GM18519 (cell line): ENCODE data around the gene DNM1L.
"Not testable (repeated sequence)": the region's sequence is repeated elsewhere in the genome, so short reads cannot be mapped to it uniquely, and the experiment has no call there.

Experiments used
- ATAC-seq: cut with Tn5 transposase; IDR thresholded peaks from one replicate; pipeline ENCODE4 v1.9.1; 2021; ENCODE audit warnings: mild to moderate bottlenecking, moderate library complexity; ENCODE audit not compliant: unreplicated experiment, low FRiP score

DNM1L gene

DNA sequence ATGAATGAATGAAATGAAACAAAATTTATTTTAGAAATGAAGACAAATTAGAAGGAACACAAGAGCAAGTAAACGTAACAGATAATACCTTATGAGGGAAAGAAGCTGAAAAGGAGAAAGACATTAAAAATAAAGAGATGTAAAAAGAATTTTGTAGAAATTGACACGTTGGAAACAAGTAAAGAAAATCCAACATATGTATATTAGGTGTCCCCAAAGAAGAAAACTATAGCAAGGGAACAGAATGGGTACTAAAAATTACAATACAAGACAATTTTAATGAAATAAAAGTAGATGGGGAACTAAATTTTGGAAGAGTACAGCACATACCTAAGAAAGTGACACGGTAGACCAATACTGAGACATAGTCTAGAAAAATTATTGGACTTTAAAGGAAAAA is 16.7 kb downstream of the DNM1L start:
- ATAC-seq = no peak

DNA sequence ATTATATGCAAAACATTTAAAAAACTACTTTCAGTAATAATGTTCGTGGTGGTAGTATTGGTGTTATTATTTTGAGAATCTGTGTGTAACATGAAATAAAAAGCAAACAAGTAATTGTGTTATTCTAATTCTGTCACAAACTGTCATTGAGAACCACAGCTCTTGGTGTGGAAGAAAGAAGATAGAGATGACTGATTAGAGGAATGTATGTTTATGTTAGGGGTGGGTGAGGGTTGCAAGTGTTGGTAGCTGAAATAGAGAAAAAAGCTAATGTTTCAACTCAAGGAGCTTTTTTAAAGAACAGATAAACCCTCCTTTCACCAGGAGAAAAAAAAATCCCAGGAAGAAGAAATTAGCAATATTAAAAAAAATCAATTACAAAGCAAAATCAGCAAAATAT is 18.3 kb downstream of the DNM1L start:
- ATAC-seq = no peak

DNA sequence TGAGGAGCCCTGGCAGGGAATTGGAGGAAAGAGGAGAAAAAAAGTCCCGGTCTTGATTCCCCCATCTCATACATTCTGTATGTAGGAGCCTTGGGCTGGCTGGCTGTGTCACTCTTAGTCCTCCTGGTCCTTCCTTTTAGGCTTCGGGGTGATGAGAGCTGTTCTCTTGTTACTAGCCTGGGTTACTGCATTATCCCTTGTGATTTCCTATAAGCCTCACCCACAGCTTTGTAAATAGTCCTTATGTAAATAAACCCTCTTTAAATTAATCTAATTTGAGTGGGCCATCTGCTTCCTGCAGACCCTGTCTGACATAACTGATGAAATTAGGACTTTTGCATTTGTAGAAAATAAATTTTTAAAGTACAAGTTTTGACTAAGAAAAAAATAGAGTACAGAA is 19.2 kb downstream of the DNM1L start:
- ATAC-seq = no peak

DNA sequence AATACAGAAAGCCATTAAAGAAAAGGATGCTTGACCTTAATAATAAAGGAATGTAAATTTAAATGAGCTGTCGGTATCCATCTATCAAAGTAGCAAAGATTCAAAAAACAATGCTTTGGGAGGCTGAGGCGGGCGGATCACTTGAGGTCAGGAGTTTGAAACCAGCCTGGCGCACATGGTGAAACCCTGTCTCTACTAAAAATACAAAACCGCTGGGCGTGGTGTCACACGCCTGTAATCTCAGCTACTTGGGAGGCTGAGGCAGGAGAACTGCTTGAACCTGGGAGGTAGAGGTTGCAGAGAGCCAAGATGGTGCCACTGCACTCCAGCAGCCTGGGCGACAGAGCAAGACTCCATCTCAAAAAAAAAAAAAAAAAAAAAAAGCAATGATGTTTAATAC is 20.3 kb downstream of the DNM1L start:
- not testable (repeated sequence) for ATAC-seq

DNA sequence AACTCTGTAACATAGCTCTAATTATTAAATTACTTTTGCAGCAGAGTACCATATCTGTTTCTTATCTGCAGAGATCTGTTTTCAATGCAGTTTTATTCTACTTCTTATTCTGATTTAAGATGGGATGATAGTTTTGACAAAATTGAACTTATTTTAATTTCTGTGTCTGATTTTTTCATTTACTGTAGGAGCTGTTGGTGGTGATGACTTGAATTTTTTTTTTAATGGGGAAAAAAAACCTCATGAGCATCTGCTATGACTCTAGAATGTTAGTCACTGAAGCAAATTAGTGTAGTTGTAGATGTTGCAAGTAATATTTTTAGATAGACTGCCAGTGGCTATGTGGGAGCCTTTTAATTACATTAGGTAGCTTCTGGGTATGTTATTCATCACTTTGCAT is 23.4 kb downstream of the DNM1L start:
- no peak for ATAC-seq

- no peak for ATAC-seq
Measured at GRCh38 chr12:32702946-32703345, 23.8 kb downstream of the DNM1L start.

DNA sequence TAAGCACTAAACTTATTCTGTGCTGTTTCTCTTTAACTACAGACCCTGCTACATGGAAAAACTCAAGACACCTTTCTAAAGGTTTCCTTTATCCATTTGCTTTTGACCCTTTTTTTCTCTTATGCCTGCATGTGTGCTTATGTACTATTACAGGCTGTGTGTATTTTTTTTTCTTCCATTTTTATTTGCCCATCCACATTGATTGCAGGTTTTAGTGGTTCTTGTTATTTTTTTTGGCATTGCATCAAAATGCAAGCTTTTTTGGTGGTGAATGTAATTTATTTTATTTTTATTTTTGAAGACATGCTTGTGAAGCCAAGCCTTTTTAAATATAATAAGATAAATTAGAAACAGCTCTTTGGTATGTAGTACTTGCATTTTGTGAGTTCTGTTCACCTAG is 26.7 kb downstream of the DNM1L start:
- no peak for ATAC-seq

DNA sequence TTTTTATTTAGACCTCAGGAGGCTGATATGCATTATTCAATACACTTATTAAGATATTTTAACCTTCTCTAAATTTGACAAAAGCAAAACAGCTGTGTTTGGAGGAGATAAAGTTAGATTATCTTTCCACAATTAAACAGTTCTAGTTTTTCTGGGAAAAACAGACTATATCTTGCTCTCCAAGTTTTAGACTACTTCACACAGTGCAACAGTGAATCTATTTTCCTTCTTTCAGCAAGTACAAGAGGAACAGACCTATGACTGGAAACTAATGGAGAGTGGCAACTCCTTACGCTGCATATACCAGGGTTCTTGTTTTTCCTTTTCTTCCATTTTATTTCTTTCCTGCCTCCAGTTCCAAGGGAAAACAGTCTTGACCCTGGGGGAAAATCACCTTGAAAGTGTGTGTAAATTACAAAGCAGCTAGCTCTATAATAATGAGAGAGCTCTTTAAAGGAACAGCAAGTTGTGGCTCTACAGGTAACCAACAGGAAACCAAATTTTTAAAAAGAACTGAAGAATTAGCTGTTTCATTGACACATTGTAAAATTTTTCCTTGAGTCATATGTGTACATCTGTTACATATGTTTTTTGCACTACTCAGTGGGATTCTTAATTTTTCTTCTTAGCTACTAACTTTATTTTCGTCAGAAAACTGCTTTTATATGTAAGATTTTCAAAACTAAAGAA is 27.4 kb downstream of the DNM1L start:
- no peak for ATAC-seq

DNA sequence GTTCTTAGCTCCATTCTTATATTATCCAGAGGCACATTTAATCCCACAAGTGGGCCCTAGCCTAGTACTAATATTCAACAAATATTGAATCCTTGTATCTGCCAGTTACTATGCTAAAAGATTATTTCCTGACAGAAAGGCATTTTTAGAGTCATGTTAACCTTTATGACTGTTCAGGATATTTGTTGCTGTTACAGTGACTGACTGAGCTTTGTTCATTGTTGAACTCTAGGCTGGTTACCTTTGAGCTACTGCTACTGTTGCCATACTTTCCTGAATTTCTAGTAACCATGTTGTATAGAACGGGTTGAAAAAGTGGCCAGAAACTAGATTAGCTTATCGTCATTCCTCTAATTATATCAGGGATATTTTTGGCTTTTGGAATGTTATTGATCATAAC is 29.8 kb downstream of the DNM1L start:
- ATAC-seq = no peak

DNA sequence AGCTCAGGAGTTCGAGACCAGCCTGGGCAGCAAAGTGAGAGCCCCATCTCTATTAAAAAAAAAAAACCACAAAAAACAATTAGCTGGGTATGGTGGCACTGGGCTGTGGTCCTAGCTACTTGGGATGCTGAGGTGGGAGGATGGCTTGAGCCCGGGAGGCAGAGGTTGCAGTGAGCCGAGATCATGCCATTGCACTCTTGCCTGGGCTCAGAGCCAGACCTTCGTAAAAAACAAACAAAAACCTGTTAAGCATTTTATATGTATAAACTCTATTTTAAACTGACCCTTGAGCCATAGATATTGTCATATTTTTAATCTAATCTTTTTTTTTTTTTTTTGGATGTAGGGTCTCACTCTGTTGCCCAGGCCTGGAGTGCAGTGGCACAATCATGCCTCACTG is 35.7 kb downstream of the DNM1L start:
- ATAC-seq = no peak

- no peak for ATAC-seq
Measured at GRCh38 chr12:32718926-32719325, 39.8 kb downstream of the DNM1L start.

DNA sequence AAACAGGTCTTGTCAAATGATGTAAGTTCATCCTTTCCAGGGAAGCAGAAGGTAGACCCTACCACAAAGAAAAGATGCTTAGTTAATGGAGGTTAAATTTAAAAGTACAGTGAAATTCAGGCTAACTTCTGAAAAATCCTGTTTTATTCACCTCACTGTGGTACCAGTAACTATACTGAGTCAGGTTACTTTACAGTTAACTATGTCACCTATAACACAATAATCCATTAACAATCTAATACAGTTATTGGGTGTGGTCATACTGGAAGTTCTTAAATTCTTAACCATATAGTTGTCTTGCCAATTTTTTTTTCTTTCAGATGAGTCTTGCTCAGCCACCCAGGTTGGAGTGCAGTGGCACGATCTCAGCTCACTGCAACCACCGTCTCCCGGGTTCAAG is 46.2 kb downstream of the DNM1L start:
- not testable (repeated sequence) for ATAC-seq

DNA sequence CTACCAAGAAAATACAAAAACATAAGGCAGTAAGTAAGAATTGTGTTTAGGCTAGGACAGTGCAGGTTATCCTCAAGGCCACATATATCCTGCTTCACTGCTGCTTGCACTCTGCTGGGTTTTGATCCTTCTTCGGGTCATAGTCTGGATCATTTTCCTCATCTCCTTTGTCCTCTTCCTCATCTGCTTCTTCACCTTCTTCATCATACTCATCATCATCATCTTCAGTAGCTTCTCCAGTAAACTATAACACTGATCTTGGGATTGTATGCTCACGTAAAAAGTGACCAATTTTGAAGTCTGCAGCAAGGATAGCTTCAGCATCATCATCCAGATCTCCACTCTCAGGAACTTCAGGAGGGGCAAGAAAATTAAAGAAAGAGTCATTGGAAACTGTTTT is 47.2 kb downstream of the DNM1L start:
- no peak for ATAC-seq

DNA sequence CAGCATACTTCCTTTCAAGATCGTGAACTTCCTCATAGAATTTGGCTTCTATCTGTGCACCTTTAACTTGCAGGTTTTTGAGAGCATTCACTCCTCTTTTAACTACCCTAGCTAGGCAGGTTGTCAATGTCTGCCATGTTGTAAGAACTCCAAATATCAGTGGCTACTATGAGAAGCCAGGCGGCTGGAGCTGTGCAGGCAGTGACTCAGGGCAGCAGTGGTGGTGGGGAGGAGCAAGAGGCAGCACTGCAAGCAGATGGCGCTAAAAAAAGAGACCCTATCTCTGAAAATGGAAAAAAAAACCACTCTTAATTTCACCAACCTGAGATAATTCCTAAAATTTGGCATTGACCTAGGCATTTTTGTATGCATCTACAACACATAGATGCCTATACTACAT is 48.1 kb downstream of the DNM1L start:
- no peak for ATAC-seq

DNA sequence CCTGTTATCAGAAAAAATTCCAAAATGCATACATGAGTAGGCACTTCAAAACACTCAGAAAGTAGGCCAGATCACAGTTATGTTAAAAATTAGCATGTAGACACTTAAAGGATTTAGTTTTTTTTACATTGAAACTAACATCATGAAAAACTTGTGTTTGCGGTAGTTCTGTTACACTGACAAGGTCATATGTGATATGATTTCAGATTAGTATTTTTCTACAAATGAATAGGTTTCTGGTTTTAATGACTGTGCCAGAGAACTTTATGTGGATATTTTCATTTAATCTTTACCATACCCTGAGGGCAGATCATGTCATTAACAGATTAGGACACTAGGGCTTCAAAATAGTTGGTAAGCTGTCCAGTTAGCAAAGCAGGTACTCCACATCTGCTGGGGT is 55.9 kb downstream of the DNM1L start:
- no peak for ATAC-seq

DNA sequence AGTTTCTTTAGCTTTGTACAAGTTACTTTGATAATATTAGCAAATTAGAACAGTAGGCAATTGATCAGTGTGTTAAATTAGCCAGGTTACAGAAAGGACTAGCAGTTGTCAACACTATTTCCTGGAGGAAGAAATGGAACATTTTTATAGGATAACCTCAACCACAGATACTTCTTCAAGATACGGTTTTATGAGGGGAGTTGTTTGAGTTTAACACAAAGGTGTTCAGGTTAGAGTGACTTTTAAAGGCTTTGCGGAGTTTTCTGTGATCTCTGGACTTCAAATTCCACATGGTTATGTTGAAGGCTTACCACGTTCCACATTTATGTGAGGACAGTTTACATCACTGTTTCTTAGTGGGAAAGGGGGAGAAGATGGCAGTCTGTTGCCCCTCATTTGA is 57.3 kb downstream of the DNM1L start:
- ATAC-seq = no peak

GRCh38 chr12:32737715-32738114 is 58.6 kb downstream of the DNM1L start:
- no peak for ATAC-seq

GRCh38 chr12:32739279-32739678 is 60.2 kb downstream of the DNM1L start:
- ATAC-seq = no peak

GRCh38 chr12:32742133-32742532 is 63.0 kb downstream of the DNM1L start:
- no peak for ATAC-seq

- ATAC-seq = no peak
Measured at GRCh38 chr12:32743264-32743663, 64.2 kb downstream of the DNM1L start.

DNA sequence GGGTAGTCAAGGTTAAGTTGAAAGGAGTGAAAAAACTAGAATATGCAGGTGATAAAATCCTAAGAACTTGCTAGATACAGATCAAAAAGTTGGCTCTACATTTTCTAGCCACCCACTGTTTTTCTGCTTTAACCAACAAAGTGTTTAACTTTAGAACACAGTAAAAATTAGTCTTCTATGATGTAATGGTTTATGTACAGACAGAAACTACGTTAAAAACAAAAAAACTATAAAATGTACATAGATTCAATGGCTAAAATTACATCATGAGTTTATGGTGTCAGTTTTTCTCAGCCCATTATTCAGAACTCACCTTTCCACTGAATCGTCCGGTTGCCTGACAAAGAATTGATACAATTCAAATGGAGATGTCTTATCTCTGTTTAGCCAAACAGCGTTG is 74.5 kb downstream of the DNM1L start:
- ATAC-seq = no peak

- ATAC-seq = no peak
Measured at GRCh38 chr12:32754111-32754510, 75.0 kb downstream of the DNM1L start.

DNA sequence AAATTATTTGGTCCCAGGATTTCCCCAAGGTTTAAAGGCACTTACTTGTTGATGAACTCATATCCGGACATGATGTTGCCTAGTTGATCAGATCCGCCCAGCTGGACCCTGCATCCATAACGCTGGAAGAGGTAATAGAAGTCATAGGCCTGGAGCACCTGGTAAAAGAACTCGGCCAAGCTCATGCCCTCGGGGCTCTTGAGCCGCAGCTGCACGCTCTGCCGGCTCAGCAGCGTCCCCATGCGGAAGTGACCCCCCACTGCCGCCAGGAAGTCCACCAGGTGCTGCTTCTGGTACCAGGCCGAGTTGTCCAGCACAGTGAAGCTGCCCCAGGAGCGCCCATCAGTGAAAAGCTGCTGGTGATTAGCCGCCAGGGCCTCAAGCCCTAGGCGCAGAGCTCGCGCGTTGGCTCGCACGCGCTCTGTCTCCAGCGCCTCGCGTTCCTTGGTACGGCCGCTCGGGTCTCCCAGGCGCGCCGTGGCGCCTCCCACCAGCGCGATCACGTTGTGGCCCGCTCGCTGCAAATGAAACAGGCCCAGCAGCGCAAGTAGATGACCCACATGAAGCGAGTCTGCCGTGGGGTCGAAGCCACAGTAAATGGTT is 76.1 kb downstream of the DNM1L start:
- ATAC-seq = peak; percentile 60
